Calu3 (cell line): ENCODE results near the gene FAN1. TPM values are rescaled to one million over a fixed set of nuclear protein-coding genes. Genes with fewer than 3 reads are reported as not detected.
A peak's percentile ranks its signal among the peaks of the same experiment; 100 is the strongest.

ENCODE experiments used
- BruUV-seq: library from RNA; stranded (reverse); fragments of 400-500 nt; replicated peaks from 2 replicates; lab custom pipeline; 2021; lab: Mats Ljungman, UMichigan
- CTCF ChIA-PET: fragments of 300-600 bp; sonication (Branson Sonifier 250); formaldehyde crosslinking; loops from one replicate; lab custom pipeline; 2022; ENCODE audit warnings: antibody characterized with exemption; lab: Charles Lee
- DNase-seq: peaks from one replicate; pipeline ENCODE4 v3.0.0; 2022
- H3K27ac Mint-ChIP-seq: one replicate; pipeline ENCODE4 v1.8.0; 2022; ENCODE audit warnings: mixed read lengths; ENCODE audit not compliant: unreplicated experiment
- H3K27me3 Mint-ChIP-seq: one replicate; pipeline ENCODE4 v1.8.0; 2022; ENCODE audit warnings: mixed read lengths; ENCODE audit not compliant: unreplicated experiment
- H3K36me3 Mint-ChIP-seq: one replicate; pipeline ENCODE4 v1.8.0; 2022; ENCODE audit warnings: mild to moderate bottlenecking, moderate library complexity, mixed read lengths; ENCODE audit not compliant: insufficient read depth, unreplicated experiment
- H3K4me1 Mint-ChIP-seq: one replicate; pipeline ENCODE4 v1.8.0; 2022; ENCODE audit warnings: mild to moderate bottlenecking, low read depth, mixed read lengths; ENCODE audit not compliant: unreplicated experiment
- H3K4me3 Mint-ChIP-seq: one replicate; pipeline ENCODE4 v1.8.0; 2022; ENCODE audit warnings: mild to moderate bottlenecking, low read depth, moderate library complexity, mixed read lengths; ENCODE audit not compliant: unreplicated experiment
- H3K9me3 Mint-ChIP-seq: one replicate; pipeline ENCODE4 v1.8.0; 2022; ENCODE audit warnings: low read depth, mixed read lengths; ENCODE audit not compliant: unreplicated experiment
- CTCF ChIP-seq: fragments of 200-600 bp; IDR thresholded peaks from one replicate; pipeline ENCODE4 v1.8.0; 2022; ENCODE audit warnings: antibody characterized with exemption; ENCODE audit not compliant: unreplicated experiment
- intact Hi-C: fragments of 100-400 bp; cut with micrococcal nuclease; formaldehyde crosslinking; loops from one replicate; pipeline ENCODE4 v1.10.0; 2022; ENCODE audit not compliant: unreplicated experiment
- total RNA-seq: library from RNA; stranded (reverse); gene quantifications from 2 replicates; pipeline ENCODE4 v1.2.3, GENCODE V29; 2022

Gene FAN1
- total RNA-seq, 1 experiment from 2014 or later = 6.3 TPM

GRCh38 chr15:30984542-30984941 lies 80.8 kb downstream of the FAN1 start:
- CTCF ChIA-PET = no interaction called here
- DNase-seq = no peak
- no peaks in the 10 kb centered on the region for H3K36me3 Mint-ChIP-seq
- intact Hi-C loops = no loop called here
- no peak overlapping the region for H3K4me3 Mint-ChIP-seq
- H3K27ac Mint-ChIP-seq = no peak overlapping the region
- TF ChIP-seq CTCF = no peak
- no TSS peak for BruUV-seq
- H3K9me3 Mint-ChIP-seq = no peaks in the 10 kb centered on the region
- no peaks in the 10 kb centered on the region for H3K4me1 Mint-ChIP-seq
- no peaks in the 10 kb centered on the region for H3K27me3 Mint-ChIP-seq

GRCh38 chr15:30985081-30985531 lies 81.4 kb downstream of the FAN1 start:
- H3K9me3 Mint-ChIP-seq = no peaks in the 10 kb centered on the region
- H3K36me3 Mint-ChIP-seq = no peaks in the 10 kb centered on the region
- intact Hi-C loops = no loop called here
- no TSS peak for BruUV-seq
- no peak overlapping the region for H3K27ac Mint-ChIP-seq
- no peaks in the 10 kb centered on the region for H3K27me3 Mint-ChIP-seq
- TF ChIP-seq CTCF = no peak
- CTCF ChIA-PET = no interaction called here
- DNase-seq = no peak
- H3K4me1 Mint-ChIP-seq = no peaks in the 10 kb centered on the region
- H3K4me3 Mint-ChIP-seq = no peak overlapping the region

GRCh38 chr15:30990036-30990435 lies 86.3 kb downstream of the FAN1 start:
- DNase-seq = no peak
- Mint-ChIP-seq H3K36me3 (peaks cover 8% of the 10 kb centered on the region), H3K4me3 (peak overlapping the region; percentile 81), H3K27me3 (no peaks in the 10 kb centered on the region), H3K27ac (no peak overlapping the region), H3K9me3 (no peaks in the 10 kb centered on the region), H3K4me1 (no peaks in the 10 kb centered on the region)
- intact Hi-C loops = no loop called here
- no peak for TF ChIP-seq CTCF
- BruUV-seq = TSS peak; percentile 57
- CTCF ChIA-PET = no interaction called here

GRCh38 chr15:30990446-30991254 lies 86.9 kb downstream of the FAN1 start:
- Mint-ChIP-seq H3K27me3 (no peaks in the 10 kb centered on the region), H3K4me3 (peak overlapping the region; percentile 81), H3K4me1 (no peaks in the 10 kb centered on the region), H3K36me3 (peaks cover 8% of the 10 kb centered on the region), H3K9me3 (no peaks in the 10 kb centered on the region), H3K27ac (peak overlapping the region; percentile 42)
- CTCF ChIA-PET = interaction anchor here (0.7 kb wide), 1 partner anchor 94 kb away, joined by 4 read pairs; no protein-coding TSS in a partner anchor
- intact Hi-C loops = no loop called here
- no peak for TF ChIP-seq CTCF
- no TSS peak for BruUV-seq
- DNase-seq = no peak
